Heart right ventricle (tissue), 16 donors: ENCODE data around the gene DLEC1. TPM values are rescaled to one million over a fixed set of nuclear protein-coding genes. Genes with fewer than 3 reads are reported as not detected.

ENCODE experiments used
- ATAC-seq, 8 donors: fragments of 200-7000 bp; cut with Tn5 transposase; one replicate each; pipeline ENCODE4 v1.9.1; 2020; ENCODE audit warnings: mild to moderate bottlenecking in 8 of 8, moderate library complexity in 8 of 8, moderate number of reproducible peaks in 1 of 8
- DNase-seq, 2 donors: peaks; one replicate each; pipeline ENCODE4 v3.0.0-alpha.2; 2020
- H3K27ac ChIP-seq, 10 donors: fragments of 200-600 bp; sonication (generic) in 2 of 10; one replicate each; pipeline versions ENCODE4 v1.5.0 to v1.8.0; 2020 to 2022; ENCODE audit warnings: mild to moderate bottlenecking in 3 of 10
- H3K27me3 ChIP-seq, 7 donors: fragments of 200-600 bp; one replicate each; pipeline ENCODE4 v1.8.0; 2021 to 2022; ENCODE audit warnings: mild to moderate bottlenecking in 2 of 7
- H3K36me3 ChIP-seq, 9 donors: fragments of 200-600 bp; sonication (generic) in 1 of 9; one replicate each; pipeline versions ENCODE4 v1.5.0 to v1.8.0; 2020 to 2022; ENCODE audit warnings: mild to moderate bottlenecking in 2 of 9
- H3K4me1 ChIP-seq, 9 donors: fragments of 200-600 bp; sonication (generic) in 1 of 9; one replicate each; pipeline versions ENCODE4 v1.5.0 to v1.8.0; 2020 to 2022; ENCODE audit warnings: mild to moderate bottlenecking in 4 of 9
- H3K4me3 ChIP-seq, 10 donors: fragments of 200-600 bp; sonication (generic) in 2 of 10; one replicate each; pipeline versions ENCODE4 v1.5.0 to v1.8.0; 2020 to 2022; ENCODE audit warnings: mild to moderate bottlenecking in 7 of 10, moderate library complexity in 2 of 10
- H3K9me3 ChIP-seq, 11 donors: fragments of 200-600 bp in 10 of 11; sonication (generic) in 2 of 11; one replicate each; pipeline versions ENCODE4 v1.5.0 to v1.8.0; 2013 to 2022; ENCODE audit warnings: mild to moderate bottlenecking in 2 of 11, control low read depth in 1 of 11, moderate library complexity in 1 of 11
- WGBS, 2 donors: extraction: QIAGEN DNeasy Blood & Tissue Kit; methylation state at CpG; one replicate each; pipeline ENCODE4 v1.1.7; 2013; ENCODE audit warnings: inconsistent platforms in 1 of 2; 5-methylcytosine and 5-hydroxymethylcytosine counted together
- intact Hi-C, 10 donors: fragments of 100-400 bp; cut with DNase I; formaldehyde crosslinking; loops; one replicate each; pipeline versions ENCODE4 v1.11.1 to v1.14.2; 2022
- polyA plus RNA-seq, 2 donors: library from polyadenylated mRNA; stranded (reverse); fragments of 200-250 nt; gene quantifications; one replicate each; pipeline ENCODE4 v1.2.3, GENCODE V29; 2013
- total RNA-seq, 10 donors: library from RNA; stranded (reverse); fragmentation: NEBNext Ultra II Directional in 3 of 10; extraction: Animal tissue kit (Norgen Biotek cat#: 25700) in 3 of 10; gene quantifications; one replicate each; pipeline versions ENCODE4 v1.2.1 to v1.2.4, GENCODE V29; 2021 to 2023
- TF ChIP-seq, protein P1 (sequence below), 9 donors: fragments of 200-600 bp; sonication (generic) in 2 of 9; IDR thresholded peaks; one replicate each; pipeline versions ENCODE4 v1.5.0 to v1.8.0; 2021 to 2022; ENCODE audit warnings: antibody characterized with exemption in 9 of 9, mild to moderate bottlenecking in 5 of 9, moderate library complexity in 1 of 9
- donor health status: Arrhythmogenic right ventricular cardiomyopathy.
- donor health status: ischemic (EF 13 %, LVEDD 7.1; RV severe dilation, severe dysfunction).
- donor health status: healthy with polysubstance abuse.
- donor health status: DM: no; HTN: yes; CAD: no.
- donor health status: DM: no; HTN: no; CAD: no.
- donor health status: ischemic (EF 25% LVEDD 6.9; RV normal size, moderate dysfunction).
- donor health status: ischemic (EF 25% LVEDD 5.7; RV mildly dilated, moderate dysfunction).
- donor health status: healthy.
- donor health status: DM: yes; HTN: yes; CAD: no.
- donor health status: Ischemic cardiomyopathy.
- donor health status: ischemic (EF 35%, LVEDD 5.7; RV mildly dilated, moderate dysfunction).
- donor health status: nonischemic (EF 11% LVEDD 7.7; RV severe dilation, severe dysfunction).
- donor health status: DM: yes; HTN: yes; CAD: no.
- donor health status: PGD.
- donor health status: ischemic (EF 29% LVEDD 5.4; RV normal size, mild dysfunction).
- donor health status: nonischemic (EF 23%, LVEDD 6.1; RV moderate dilation, normal function).

DLEC1 gene
- total and polyA plus RNA-seq, 12 donors = 0.09 to 0.66 (median 0.30) TPM; not detected in 4

DNA sequence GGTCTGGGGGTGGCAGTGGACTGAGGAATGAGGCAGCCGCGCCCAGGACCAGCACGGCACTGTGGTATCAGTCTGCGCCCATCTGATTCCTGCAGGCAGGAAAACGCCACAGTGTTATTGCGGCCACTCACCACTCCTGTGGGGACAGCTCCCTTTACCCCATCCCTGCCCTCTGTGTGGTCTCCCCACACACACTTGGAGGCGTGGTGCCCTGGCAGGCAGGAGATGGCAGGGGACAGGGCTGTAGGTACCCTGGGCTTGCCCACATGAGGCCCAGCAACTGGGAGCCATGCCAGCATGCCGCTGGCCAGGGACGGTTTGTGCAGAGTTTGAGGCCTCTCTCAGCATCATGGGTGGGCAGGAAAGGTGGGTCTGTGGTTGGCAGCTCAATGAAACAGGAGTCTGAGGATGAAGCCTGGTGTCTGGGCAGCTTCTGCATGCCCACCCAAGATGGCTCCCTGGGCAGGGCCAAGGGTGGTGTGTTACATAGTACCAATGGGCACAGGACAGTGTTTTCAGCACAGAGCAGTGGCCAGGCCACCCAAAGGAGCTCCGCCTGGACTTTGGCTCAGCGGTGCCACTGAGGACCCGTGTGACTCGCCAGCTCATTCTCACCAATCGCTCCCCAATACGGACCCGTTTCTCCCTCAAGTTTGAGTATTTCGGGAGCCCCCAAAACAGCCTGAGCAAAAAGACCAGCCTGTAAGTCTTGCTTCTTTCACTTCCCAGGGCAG lies 70.7 kb downstream of the DLEC1 start:
- no peak for DNase-seq
- Histone ChIP-seq H3K27ac (no peak overlapping the region), H3K9me3 (peaks cover 0 to 14% (median 0%) of the 10 kb centered on the region in 11 donors), H3K36me3 (no peaks in the 10 kb centered on the region), H3K27me3 (peaks cover 0 to 6% (median 0%) of the 10 kb centered on the region in 7 donors), H3K4me3 (no peak overlapping the region), H3K4me1 (peaks cover 0 to 18% (median 0%) of the 10 kb centered on the region in 9 donors)
- no peak for ATAC-seq
- TF ChIP-seq, protein P1, sequence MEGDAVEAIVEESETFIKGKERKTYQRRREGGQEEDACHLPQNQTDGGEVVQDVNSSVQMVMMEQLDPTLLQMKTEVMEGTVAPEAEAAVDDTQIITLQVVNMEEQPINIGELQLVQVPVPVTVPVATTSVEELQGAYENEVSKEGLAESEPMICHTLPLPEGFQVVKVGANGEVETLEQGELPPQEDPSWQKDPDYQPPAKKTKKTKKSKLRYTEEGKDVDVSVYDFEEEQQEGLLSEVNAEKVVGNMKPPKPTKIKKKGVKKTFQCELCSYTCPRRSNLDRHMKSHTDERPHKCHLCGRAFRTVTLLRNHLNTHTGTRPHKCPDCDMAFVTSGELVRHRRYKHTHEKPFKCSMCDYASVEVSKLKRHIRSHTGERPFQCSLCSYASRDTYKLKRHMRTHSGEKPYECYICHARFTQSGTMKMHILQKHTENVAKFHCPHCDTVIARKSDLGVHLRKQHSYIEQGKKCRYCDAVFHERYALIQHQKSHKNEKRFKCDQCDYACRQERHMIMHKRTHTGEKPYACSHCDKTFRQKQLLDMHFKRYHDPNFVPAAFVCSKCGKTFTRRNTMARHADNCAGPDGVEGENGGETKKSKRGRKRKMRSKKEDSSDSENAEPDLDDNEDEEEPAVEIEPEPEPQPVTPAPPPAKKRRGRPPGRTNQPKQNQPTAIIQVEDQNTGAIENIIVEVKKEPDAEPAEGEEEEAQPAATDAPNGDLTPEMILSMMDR (IDR thresholded peaks at IDR 0.05) = no peak
- intact Hi-C loops = loop anchor here in 3 of 10 donors (10.0 kb wide), 2 partner anchors 235 to 365 kb away; partner anchors contain the start of gene XYLB (in 2 of the 3)
- 94 to 97% methylated on average over 17 of the region's 17 CpGs for WGBS, 2 donors

DNA sequence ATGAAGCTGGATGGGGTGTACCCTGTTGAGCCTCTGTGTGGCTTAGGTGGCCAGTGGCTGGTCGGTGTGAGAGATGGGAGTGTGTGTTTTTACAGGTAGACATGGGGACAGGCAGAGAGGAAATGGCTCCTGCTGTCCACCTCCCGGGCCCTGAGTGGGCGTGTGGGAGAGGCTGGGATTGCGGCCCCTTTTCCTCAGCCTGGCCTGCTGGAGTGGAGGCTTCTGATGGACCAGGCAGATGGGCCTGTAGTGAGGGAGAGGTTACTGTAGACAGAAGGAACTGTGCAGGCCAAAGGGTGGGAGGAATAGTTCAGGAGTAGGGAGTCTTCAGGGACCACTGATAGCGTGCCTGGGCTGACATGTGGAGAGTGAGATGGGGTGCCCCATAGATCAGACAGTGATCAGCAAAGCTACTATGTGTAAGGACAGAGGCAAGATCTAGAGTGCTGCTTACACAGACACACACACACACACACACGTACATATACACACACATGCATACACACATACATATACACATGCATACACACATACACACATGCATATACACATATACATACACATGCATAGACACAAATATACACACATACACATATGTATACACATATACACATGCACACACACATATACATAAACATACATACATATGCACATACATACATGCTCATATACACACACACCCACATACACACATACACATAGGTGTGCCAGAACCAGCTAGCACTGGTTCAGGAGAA lies 71.5 kb downstream of the DLEC1 start:
- Histone ChIP-seq H3K4me3 (no peak overlapping the region), H3K27me3 (peaks cover 0 to 6% (median 0%) of the 10 kb centered on the region in 7 donors), H3K4me1 (peaks cover 0 to 18% (median 0%) of the 10 kb centered on the region in 9 donors), H3K9me3 (peaks cover 0 to 8% (median 0%) of the 10 kb centered on the region in 11 donors), H3K36me3 (no peaks in the 10 kb centered on the region), H3K27ac (no peak overlapping the region)
- 85 to 90% methylated on average over 6 of the region's 6 CpGs for WGBS, 2 donors
- intact Hi-C loops = loop anchor here in 3 of 10 donors (10.0 kb wide), 2 partner anchors 234 to 364 kb away; partner anchors contain the start of gene XYLB (in 2 of the 3)
- DNase-seq = no peak
- no peak for ATAC-seq
- TF ChIP-seq, protein P1 (IDR thresholded peaks at IDR 0.05) = no peak

DNA sequence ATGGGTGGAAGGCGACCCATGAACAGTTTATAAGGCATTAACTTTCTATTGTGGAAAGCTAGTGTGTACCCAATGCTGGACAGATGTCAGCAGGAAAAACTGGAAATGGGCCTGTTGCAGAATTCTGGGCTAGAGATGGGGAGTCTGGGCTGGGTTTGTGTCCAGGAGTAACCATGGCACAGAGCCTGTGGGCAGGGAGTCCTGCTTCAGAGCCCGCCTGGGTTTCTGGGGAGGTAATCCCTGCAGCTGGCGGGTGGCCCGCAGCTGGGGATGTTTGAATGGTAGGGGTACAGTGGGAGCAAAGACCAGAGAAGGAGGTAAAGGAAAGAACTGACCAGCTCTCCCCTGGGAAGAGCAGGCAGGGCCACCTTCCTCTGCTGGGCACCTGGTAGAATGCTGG lies 72.2 kb downstream of the DLEC1 start:
- Histone ChIP-seq H3K4me1 (peaks cover 0 to 18% (median 0%) of the 10 kb centered on the region in 9 donors), H3K27me3 (peaks cover 0 to 6% (median 0%) of the 10 kb centered on the region in 7 donors), H3K9me3 (peaks cover 0 to under 1% (median 0%) of the 10 kb centered on the region in 11 donors), H3K4me3 (no peak overlapping the region), H3K27ac (no peak overlapping the region), H3K36me3 (no peaks in the 10 kb centered on the region)
- 96 to 97% methylated on average over 4 of the region's 4 CpGs for WGBS, 2 donors
- DNase-seq = no peak
- TF ChIP-seq, protein P1 (IDR thresholded peaks at IDR 0.05) = no peak
- ATAC-seq = no peak
- intact Hi-C loops = loop anchor here in 3 of 10 donors (10.0 kb wide), 2 partner anchors 234 to 364 kb away; partner anchors contain the start of gene XYLB (in 2 of the 3)

DNA sequence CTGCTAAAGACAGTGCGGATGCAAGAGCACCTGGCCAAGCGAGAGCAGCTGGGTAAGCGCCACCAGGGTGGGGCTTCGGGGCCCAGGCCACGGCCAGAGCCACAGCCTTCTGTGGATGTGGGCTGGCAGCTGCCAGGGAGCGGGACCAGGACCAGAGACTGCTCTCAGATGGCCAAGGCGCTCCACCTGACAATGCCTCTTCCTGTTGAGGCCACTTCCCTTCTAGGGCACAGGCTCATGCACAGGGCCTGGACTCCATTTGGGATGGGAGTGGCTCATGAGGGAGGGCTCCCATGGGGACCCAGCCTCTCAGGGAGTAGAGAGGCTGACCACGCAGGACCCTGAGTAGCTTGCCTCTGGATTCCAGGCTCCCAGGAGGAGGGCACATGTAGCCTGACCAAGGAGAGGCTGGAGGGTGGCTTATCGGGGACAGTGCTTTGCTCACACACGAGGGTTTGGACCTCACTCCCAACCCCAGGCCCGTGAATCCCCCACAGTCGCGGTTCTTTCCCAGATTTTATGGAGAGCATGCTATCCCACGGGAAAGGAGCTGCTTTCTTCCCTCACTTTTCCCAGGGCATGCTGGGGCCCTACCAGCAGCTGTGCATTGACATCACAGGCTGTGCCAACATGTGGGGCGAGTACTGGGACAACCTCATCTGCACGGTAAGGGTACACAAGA lies 72.8 kb downstream of the DLEC1 start:
- no peaks in the 10 kb centered on the region for H3K9me3 ChIP-seq
- peaks cover 0 to 18% (median 0%) of the 10 kb centered on the region in 9 donors for H3K4me1 ChIP-seq
- intact Hi-C loops = loop anchor here in 3 of 10 donors (10.0 kb wide), 2 partner anchors 233 to 363 kb away; partner anchors contain the start of gene XYLB (in 2 of the 3)
- ATAC-seq = no peak
- TF ChIP-seq, protein P1 (IDR thresholded peaks at IDR 0.05) = no peak
- no peaks in the 10 kb centered on the region for H3K36me3 ChIP-seq
- H3K27me3 ChIP-seq = peaks cover 0 to 6% (median 0%) of the 10 kb centered on the region in 7 donors
- DNase-seq = no peak
- H3K4me3 ChIP-seq = no peak overlapping the region
- WGBS, 2 donors = 79 to 85% methylated on average over 16 of the region's 16 CpGs
- H3K27ac ChIP-seq = no peak overlapping the region
